NT2/D1 (cell line): ENCODE results near the gene RELN.

Experiments used
- DNase-seq: peaks from one replicate; pipeline ENCODE4 v3.0.0-alpha.2; 2011; ENCODE audit warnings: low read depth, low spot score
- H3K27me3 ChIP-seq: 2 replicates; pipeline ENCODE4 v1.6.0; 2011; ENCODE audit warnings: mild to moderate bottlenecking; ENCODE audit not compliant: insufficient read length, insufficient read depth
- H3K36me3 ChIP-seq: 2 replicates; pipeline ENCODE4 v1.6.1; 2011; ENCODE audit warnings: mild to moderate bottlenecking, low read length, mixed read lengths; ENCODE audit not compliant: insufficient read depth, insufficient read length
- H3K4me1 ChIP-seq: 2 replicates; pipeline ENCODE4 v1.5.1; 2011; ENCODE audit not compliant: insufficient read depth, insufficient read length
- H3K4me3 ChIP-seq: 2 replicates; pipeline ENCODE4 v1.5.1; 2011; ENCODE audit warnings: low read depth; ENCODE audit not compliant: insufficient read length
- H3K9ac ChIP-seq: 2 replicates; pipeline ENCODE4 v1.6.0; 2011; ENCODE audit warnings: low read depth; ENCODE audit not compliant: insufficient read length
- H3K9me3 ChIP-seq: 2 replicates; pipeline ENCODE4 v1.5.1; 2011; ENCODE audit warnings: mild to moderate bottlenecking, low read length; ENCODE audit not compliant: insufficient read depth
- SUZ12 ChIP-seq: IDR thresholded peaks from 2 replicates; pipeline ENCODE4 v1.6.1; 2011; ENCODE audit not compliant: insufficient read length, insufficient read depth; ENCODE audit errors: extremely low read depth
- YY1 ChIP-seq: IDR thresholded peaks from 2 replicates; pipeline ENCODE4 v1.6.1; 2011; ENCODE audit not compliant: insufficient read length, insufficient read depth
- ZNF274 ChIP-seq: IDR thresholded peaks from 2 replicates; pipeline ENCODE4 v1.6.1; 2011; ENCODE audit warnings: mild to moderate bottlenecking, low read depth, low read length

RELN gene

GRCh38 chr7:103689255-103689654 lies 300.2 kb downstream of the RELN start:
- Histone ChIP-seq H3K4me1 (no peaks in the 10 kb centered on the region), H3K9me3 (no peaks in the 10 kb centered on the region), H3K4me3 (no peak overlapping the region), H3K27me3 (no peaks in the 10 kb centered on the region), H3K9ac (no peak overlapping the region), H3K36me3 (no peaks in the 10 kb centered on the region)
- no peak for DNase-seq
- no peak for TF ChIP-seq YY1
- TF ChIP-seq SUZ12, result no peak

GRCh38 chr7:103687951-103688350 lies 301.5 kb downstream of the RELN start:
- no peak overlapping the region for H3K9ac ChIP-seq
- no peaks in the 10 kb centered on the region for H3K4me1 ChIP-seq
- no peaks in the 10 kb centered on the region for H3K36me3 ChIP-seq
- H3K9me3 ChIP-seq, result no peaks in the 10 kb centered on the region
- TF ChIP-seq YY1 (no peak), SUZ12 (no peak), ZNF274 (no peak)
- H3K4me3 ChIP-seq, result no peak overlapping the region
- no peak for DNase-seq
- H3K27me3 ChIP-seq, result no peaks in the 10 kb centered on the region

- Histone ChIP-seq H3K4me1 (no peaks in the 10 kb centered on the region), H3K4me3 (no peak overlapping the region), H3K9ac (no peak overlapping the region), H3K36me3 (no peaks in the 10 kb centered on the region), H3K27me3 (no peaks in the 10 kb centered on the region), H3K9me3 (no peaks in the 10 kb centered on the region)
- no peak for DNase-seq
- TF ChIP-seq ZNF274 (no peak), SUZ12 (no peak), YY1 (no peak)
Observed at GRCh38 chr7:103687272-103687671, 302.2 kb downstream of the RELN start.

- Histone ChIP-seq H3K36me3 (no peaks in the 10 kb centered on the region), H3K27me3 (no peaks in the 10 kb centered on the region), H3K4me1 (no peaks in the 10 kb centered on the region), H3K4me3 (no peak overlapping the region), H3K9me3 (no peaks in the 10 kb centered on the region), H3K9ac (no peak overlapping the region)
- DNase-seq, result no peak
- no peak for TF ChIP-seq SUZ12
- TF ChIP-seq ZNF274, result no peak
- TF ChIP-seq YY1, result no peak
Observed at GRCh38 chr7:103686763-103687162, 302.7 kb downstream of the RELN start.

- Histone ChIP-seq H3K4me1 (no peaks in the 10 kb centered on the region), H3K4me3 (no peak overlapping the region), H3K27me3 (no peaks in the 10 kb centered on the region), H3K9ac (no peak overlapping the region), H3K9me3 (no peaks in the 10 kb centered on the region), H3K36me3 (no peaks in the 10 kb centered on the region)
- DNase-seq, result no peak
- no peak for TF ChIP-seq SUZ12
- TF ChIP-seq YY1, result no peak
Observed at GRCh38 chr7:103686064-103686463, 303.4 kb downstream of the RELN start.

- no peak overlapping the region for H3K4me3 ChIP-seq
- H3K4me1 ChIP-seq, result no peaks in the 10 kb centered on the region
- TF ChIP-seq SUZ12 (no peak), ZNF274 (no peak), YY1 (no peak)
- no peak for DNase-seq
- H3K27me3 ChIP-seq, result no peaks in the 10 kb centered on the region
- H3K9ac ChIP-seq, result no peak overlapping the region
- no peaks in the 10 kb centered on the region for H3K9me3 ChIP-seq
- no peaks in the 10 kb centered on the region for H3K36me3 ChIP-seq
Observed at GRCh38 chr7:103685646-103686045, 303.8 kb downstream of the RELN start.

GRCh38 chr7:103683348-103683747 lies 306.1 kb downstream of the RELN start:
- Histone ChIP-seq H3K9ac (no peak overlapping the region), H3K9me3 (no peaks in the 10 kb centered on the region), H3K4me1 (no peaks in the 10 kb centered on the region), H3K27me3 (no peaks in the 10 kb centered on the region), H3K4me3 (no peak overlapping the region), H3K36me3 (no peaks in the 10 kb centered on the region)
- no peak for DNase-seq
- no peak for TF ChIP-seq YY1
- no peak for TF ChIP-seq ZNF274
- no peak for TF ChIP-seq SUZ12

GRCh38 chr7:103680161-103681144 lies 309.0 kb downstream of the RELN start:
- Histone ChIP-seq H3K9me3 (no peaks in the 10 kb centered on the region), H3K9ac (no peak overlapping the region), H3K36me3 (no peaks in the 10 kb centered on the region), H3K4me1 (no peaks in the 10 kb centered on the region), H3K4me3 (no peak overlapping the region), H3K27me3 (no peaks in the 10 kb centered on the region)
- DNase-seq, result no peak
- no peak for TF ChIP-seq ZNF274
- no peak for TF ChIP-seq YY1
- no peak for TF ChIP-seq SUZ12
